ENCODE results near the gene MAGI1.
"Not testable (repeated sequence)": the region's sequence is repeated elsewhere in the genome, so short reads cannot be mapped to it uniquely, and the experiment has no call there.

Gene MAGI1

GRCh38 chr3:65896321-65896720 is 142.4 kb downstream of the MAGI1 start:
- DNase-seq: no peak

- no peak for DNase-seq
Observed at GRCh38 chr3:65894679-65895453, 143.9 kb downstream of the MAGI1 start.

GRCh38 chr3:65894126-65894525 is 144.6 kb downstream of the MAGI1 start:
- DNase-seq: no peak

- DNase-seq: no peak
Observed at GRCh38 chr3:65893631-65894030, 145.1 kb downstream of the MAGI1 start.

DNA sequence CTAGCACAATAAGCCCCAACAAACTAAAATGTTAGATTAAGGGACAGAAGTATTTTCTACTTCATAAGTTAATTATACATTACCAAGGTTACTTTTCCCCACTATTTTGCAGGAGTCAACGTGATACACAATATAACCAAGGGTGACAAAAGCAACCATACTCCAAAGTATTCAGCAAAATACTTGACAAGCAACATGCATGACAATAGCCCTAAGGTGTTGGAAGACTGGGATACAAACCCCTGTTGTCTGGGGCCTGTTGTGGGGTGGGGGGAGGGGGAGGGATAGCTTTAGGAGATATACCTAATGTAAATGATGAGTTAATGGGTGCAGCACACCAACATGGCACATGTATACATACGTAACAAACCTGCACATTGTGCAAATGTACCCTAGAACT is 147.2 kb downstream of the MAGI1 start:
- DNase-seq: not testable (repeated sequence)

GRCh38 chr3:65890328-65890727 is 148.4 kb downstream of the MAGI1 start:
- DNase-seq: no peak

GRCh38 chr3:65889707-65890099 is 149.0 kb downstream of the MAGI1 start:
- no peak for DNase-seq

- no peak for DNase-seq
Observed at GRCh38 chr3:65888980-65889706, 149.6 kb downstream of the MAGI1 start.

DNA sequence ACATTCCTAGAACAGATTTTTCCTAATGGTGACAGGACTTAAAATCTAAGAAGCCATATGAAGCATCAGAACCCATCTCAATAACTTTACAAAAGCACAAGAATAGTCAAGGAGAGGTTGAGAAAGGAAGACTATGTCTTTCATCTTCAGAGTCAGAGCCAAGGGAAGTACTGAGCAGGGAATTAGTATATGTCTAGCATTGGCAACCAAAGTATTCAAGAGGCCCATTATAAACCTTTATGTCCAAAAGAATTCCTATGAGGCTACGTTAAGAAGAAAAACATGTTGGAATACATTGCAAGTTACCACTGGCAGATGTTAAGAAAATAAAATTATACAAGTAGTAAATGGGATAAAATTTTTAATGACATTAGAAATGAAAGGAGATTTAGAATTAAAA is 150.5 kb downstream of the MAGI1 start:
- no peak for DNase-seq

GRCh38 chr3:65886391-65886790 is 152.3 kb downstream of the MAGI1 start:
- DNase-seq: no peak

GRCh38 chr3:65884071-65884470 is 154.6 kb downstream of the MAGI1 start:
- no peak for DNase-seq

DNA sequence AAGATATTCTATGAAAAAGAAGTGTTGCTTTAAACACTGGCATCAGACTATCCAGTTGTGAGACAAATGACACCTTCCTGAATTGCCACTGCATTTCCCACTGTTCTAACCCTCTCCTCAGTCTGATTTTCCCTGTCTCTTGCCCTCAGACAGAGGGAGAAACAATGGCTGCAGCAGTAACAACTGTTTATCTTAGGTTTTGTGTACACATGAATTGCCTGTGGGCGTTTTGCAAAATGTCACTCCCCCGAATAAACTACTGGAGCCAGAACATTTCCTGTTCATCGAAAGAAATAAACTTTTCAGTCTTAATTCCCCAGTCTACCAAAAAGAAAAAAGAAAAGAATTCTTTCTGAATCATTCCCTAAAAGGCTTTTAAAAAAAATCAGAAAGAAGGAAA is 155.1 kb downstream of the MAGI1 start:
- DNase-seq: no peak

GRCh38 chr3:65880350-65880749 is 158.4 kb downstream of the MAGI1 start:
- no peak for DNase-seq

GRCh38 chr3:65879372-65879771 is 159.3 kb downstream of the MAGI1 start:
- DNase-seq: no peak

- DNase-seq: no peak
Observed at GRCh38 chr3:65878831-65879230, 159.9 kb downstream of the MAGI1 start.

DNA sequence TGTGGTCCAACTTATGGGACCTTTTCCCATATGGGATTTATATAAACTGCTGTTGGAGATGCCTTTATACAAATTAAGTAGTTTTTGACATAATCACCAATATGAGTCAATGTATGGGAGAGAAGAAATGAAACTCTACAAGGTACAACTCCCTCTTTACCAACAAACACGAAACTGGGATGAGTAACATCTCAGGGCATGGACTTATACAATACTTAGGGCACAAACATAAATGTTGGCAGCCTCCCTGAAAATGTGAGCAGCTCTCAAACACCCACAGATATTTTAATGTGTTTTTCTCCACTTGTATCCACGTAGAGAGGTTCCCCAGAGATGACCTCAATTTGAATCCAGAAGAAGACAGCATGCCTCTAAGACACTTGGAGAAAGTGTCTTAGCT is 161.6 kb downstream of the MAGI1 start:
- no peak for DNase-seq

GRCh38 chr3:65876028-65876420 is 162.7 kb downstream of the MAGI1 start:
- DNase-seq: no peak

DNA sequence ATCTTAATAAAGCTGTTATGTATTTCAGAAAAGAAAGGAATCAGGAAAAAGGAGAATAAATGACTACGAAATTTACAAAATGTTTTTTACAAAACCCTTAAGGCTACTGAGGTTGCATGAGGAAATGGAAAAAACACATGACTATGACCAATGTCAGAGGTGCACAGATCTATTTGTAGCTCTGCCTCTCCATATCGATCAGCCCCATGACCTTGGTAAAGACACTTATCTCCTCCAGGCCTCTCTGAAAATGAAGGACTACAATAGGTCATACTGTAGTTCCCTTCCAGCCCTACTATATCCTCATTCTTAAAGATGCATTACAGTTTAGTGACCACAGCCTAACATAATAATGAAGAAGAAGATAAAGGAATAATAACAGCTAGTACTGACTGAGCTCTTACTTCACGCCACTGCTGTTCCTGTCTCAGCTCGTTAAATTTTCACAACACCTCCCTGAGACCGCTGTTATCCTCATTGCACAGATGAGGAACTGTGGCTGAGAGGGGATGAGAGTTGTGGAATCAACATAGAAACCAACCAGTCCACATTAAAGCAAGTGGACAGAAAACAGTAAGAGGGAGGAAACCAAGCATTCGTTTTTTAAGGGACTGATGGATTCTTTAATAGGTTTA is 163.2 kb downstream of the MAGI1 start:
- DNase-seq: no peak

GRCh38 chr3:65873869-65874268 is 164.8 kb downstream of the MAGI1 start:
- no peak for DNase-seq

DNA sequence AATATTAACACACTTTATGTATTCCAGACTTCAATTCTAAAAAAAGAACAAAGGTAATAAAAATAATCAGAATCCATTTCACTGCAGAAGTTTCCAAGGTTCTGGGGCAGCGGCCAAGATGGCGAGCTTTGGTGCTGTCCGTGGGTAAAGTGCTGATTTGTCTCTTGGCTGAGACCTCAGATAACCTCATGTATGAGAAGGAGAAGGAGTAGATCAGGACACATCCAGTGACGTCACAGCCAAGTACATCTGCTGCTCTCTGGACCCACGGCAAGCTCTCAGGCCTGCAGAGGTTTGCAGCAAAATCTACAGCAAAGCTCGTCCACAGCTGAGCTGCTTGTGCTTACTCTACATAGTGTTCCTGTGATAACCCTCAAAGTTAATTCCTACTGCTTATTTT is 165.7 kb downstream of the MAGI1 start:
- no peak for DNase-seq

DNA sequence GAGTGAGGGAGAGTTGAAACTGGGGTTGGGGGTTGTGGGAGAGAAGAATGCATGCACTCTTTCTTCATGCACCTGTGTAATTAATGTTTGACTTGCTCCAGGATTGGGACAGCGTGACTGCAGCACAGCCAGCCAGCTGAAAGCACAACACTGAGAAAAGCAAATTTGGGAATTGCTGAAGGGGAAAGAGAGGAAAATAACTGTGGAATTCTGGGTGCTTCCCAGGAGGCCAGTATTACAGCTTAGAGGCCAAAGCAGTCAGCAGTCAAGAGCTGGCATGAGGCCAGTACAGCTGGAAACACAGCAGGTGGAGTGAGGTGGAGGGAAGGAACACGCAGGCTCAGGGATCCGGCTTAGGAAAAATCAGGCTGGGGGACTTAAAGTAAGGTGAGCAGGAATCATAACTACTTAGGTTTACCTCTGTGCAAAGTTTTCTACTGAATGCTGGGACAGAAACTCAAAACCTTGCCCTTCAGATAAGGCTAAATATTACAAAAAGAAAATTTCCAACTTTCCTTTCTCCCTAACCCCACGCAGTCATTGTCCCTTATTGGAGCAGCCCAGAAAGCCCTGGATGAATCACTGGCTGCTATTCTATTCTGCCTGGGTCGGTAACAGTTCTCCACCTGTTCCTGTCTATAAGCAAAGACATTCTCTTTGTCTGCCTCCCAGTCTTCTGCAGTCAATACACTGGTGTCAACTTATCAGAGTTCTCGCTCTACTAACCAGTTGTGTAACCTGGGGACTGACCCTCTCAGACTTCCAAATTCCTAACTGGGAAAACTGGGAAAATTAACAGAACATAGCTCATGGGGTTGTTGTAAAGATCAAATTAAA is 167.2 kb downstream of the MAGI1 start:
- no peak for DNase-seq

- no peak for DNase-seq
Observed at GRCh38 chr3:65869798-65870197, 168.9 kb downstream of the MAGI1 start.

Measured in stimulated activated CD4-positive, alpha-beta T cell treated with anti-CD3 and anti-CD28 coated beads, Interleukin-4, amount 100 ng/mL, for 4 hours (primary cell).